ENCODE data around the gene EDEM3. TPM values are rescaled to one million over a fixed set of nuclear protein-coding genes. Genes with fewer than 3 reads are reported as not detected.
"Not testable (repeated sequence)": the region's sequence is repeated elsewhere in the genome, so short reads cannot be mapped to it uniquely, and the experiment has no call there.

EDEM3 gene
- total RNA-seq, 4 donors from 2014 or later: 26.4 to 43.8 (median 35.8) TPM

DNA sequence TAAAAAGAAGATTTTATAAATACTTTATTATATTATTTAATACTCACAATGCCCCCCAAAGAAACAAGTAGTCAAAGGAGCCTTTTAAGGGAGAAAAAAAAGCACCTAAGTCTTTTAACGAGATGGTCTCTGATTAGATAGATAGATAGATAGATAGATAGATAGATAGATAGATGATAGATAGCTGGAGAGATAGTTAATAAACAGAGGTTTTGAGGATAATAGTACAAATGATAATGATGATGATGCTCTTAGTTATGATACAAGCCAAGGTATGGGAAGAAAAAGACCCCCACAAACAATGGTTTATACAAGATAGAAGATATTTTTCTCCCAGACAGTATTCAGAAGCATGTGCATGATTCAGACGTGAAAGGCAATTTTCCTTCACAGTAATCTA lies 14.6 kb upstream of the EDEM3 start:
- no peak overlapping the region for H3K27ac ChIP-seq
- H3K36me3 ChIP-seq: no peaks in the 10 kb centered on the region
- H3K4me1 ChIP-seq: peaks cover 0 to 3% (median 0%) of the 10 kb centered on the region in 4 donors
- no peak for DNase-seq
- H3K4me3 ChIP-seq: no peak overlapping the region
- TF ChIP-seq, protein P1, sequence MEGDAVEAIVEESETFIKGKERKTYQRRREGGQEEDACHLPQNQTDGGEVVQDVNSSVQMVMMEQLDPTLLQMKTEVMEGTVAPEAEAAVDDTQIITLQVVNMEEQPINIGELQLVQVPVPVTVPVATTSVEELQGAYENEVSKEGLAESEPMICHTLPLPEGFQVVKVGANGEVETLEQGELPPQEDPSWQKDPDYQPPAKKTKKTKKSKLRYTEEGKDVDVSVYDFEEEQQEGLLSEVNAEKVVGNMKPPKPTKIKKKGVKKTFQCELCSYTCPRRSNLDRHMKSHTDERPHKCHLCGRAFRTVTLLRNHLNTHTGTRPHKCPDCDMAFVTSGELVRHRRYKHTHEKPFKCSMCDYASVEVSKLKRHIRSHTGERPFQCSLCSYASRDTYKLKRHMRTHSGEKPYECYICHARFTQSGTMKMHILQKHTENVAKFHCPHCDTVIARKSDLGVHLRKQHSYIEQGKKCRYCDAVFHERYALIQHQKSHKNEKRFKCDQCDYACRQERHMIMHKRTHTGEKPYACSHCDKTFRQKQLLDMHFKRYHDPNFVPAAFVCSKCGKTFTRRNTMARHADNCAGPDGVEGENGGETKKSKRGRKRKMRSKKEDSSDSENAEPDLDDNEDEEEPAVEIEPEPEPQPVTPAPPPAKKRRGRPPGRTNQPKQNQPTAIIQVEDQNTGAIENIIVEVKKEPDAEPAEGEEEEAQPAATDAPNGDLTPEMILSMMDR (IDR thresholded peaks at IDR 0.05): no peak
- TF ChIP-seq POLR2A (IDR thresholded peaks at IDR 0.05): no peak
- H3K27me3 ChIP-seq: no peaks in the 10 kb centered on the region
- no peaks in the 10 kb centered on the region for H3K9me3 ChIP-seq

- Histone ChIP-seq H3K27ac (no peak overlapping the region), H3K4me3 (no peak overlapping the region), H3K27me3 (no peaks in the 10 kb centered on the region), H3K36me3 (no peaks in the 10 kb centered on the region), H3K4me1 (no peaks in the 10 kb centered on the region), H3K9me3 (no peaks in the 10 kb centered on the region)
- TF ChIP-seq, protein P1 (IDR thresholded peaks at IDR 0.05): no peak
- no peak for TF ChIP-seq POLR2A (IDR thresholded peaks at IDR 0.05)
- no peak for DNase-seq
Measured at GRCh38 chr1:184768467-184768866, 13.8 kb upstream of the EDEM3 start.

GRCh38 chr1:184767591-184767990 lies 12.9 kb upstream of the EDEM3 start:
- H3K27ac ChIP-seq: no peak overlapping the region
- H3K9me3 ChIP-seq: no peaks in the 10 kb centered on the region
- DNase-seq: no peak
- H3K36me3 ChIP-seq: no peaks in the 10 kb centered on the region
- H3K4me3 ChIP-seq: no peak overlapping the region
- H3K27me3 ChIP-seq: no peaks in the 10 kb centered on the region
- H3K4me1 ChIP-seq: no peaks in the 10 kb centered on the region
- TF ChIP-seq, protein P1 (IDR thresholded peaks at IDR 0.05): no peak
- TF ChIP-seq POLR2A (IDR thresholded peaks at IDR 0.05): no peak

DNA sequence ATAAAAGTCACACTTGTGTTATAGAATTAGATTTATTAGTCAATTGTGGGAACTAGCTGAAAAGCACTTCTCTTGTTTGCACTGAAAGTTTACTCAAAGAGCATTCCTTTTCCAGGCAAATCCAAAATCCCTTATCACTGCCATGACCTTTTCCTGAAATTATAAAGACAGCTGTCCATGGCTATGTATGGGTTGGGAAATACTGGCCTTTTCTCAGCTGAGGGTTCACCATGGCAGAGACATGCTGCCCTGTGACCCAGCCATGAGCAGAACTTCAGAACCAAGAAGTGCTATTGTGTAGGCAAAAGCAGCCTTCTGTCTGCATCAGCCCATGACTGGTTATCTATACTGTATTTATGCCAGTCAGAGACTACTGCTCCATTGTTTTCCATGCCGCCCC lies 9.8 kb upstream of the EDEM3 start:
- Histone ChIP-seq H3K27ac (no peak overlapping the region), H3K36me3 (no peaks in the 10 kb centered on the region), H3K9me3 (no peaks in the 10 kb centered on the region), H3K27me3 (no peaks in the 10 kb centered on the region), H3K4me1 (no peaks in the 10 kb centered on the region), H3K4me3 (no peak overlapping the region)
- DNase-seq: no peak
- no peak for TF ChIP-seq POLR2A (IDR thresholded peaks at IDR 0.05)
- TF ChIP-seq, protein P1 (IDR thresholded peaks at IDR 0.05): no peak

DNA sequence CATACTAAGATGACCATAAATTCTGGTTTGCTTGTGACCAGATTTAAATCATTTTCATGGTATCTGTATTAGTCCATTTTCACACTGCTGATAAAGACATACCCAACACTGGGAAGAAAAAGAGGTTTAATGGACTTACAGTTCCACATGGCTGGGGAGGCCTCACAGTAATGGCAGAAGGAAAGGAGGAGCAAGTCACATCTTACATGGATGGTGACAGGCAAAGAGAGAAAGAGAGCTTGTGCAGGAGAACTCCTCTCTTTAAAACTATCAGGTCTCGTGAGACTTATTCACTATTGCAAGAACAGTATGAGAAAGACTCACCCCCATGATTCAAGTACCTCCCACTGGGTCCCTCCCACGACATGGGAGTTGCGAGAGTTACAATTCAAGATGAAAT lies 8.9 kb upstream of the EDEM3 start:
- H3K27me3 ChIP-seq, H3K4me1 ChIP-seq, H3K4me3 ChIP-seq, H3K27ac ChIP-seq, H3K9me3 ChIP-seq, H3K36me3 ChIP-seq, DNase-seq: not testable (repeated sequence)

DNA sequence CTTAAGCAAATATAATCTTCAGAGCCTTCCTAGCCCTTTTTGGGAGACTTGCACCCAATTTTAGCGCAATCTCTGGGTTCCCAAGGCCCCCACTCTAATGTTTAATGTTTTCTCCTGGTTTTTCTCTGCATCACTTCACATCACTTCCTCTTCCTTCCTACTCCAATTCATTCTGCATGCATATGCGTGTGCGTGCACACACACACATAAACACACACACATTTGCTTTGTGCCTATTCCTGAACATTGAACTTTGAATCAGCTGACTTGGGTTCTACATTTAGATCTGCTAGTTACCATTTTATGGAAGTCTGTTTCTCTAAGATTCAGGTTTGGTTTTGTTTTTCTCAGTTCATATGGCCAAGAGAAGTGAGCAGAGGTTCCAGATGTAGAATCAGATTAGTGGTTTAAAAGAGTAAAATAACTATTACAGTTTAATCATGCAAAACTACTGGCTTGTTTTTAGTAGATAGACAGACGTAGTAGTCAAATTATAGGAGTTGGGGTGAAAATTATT lies 7.4 kb upstream of the EDEM3 start:
- no peak for DNase-seq
- Histone ChIP-seq H3K9me3 (no peaks in the 10 kb centered on the region), H3K4me1 (no peaks in the 10 kb centered on the region), H3K27me3 (no peaks in the 10 kb centered on the region), H3K4me3 (no peak overlapping the region), H3K27ac (no peak overlapping the region), H3K36me3 (no peaks in the 10 kb centered on the region)
- TF ChIP-seq, protein P1 (IDR thresholded peaks at IDR 0.05): no peak
- no peak for TF ChIP-seq POLR2A (IDR thresholded peaks at IDR 0.05)
